GM21390 (cell line): ENCODE results near the gene CAMKK1.

Source experiments
- ATAC-seq: cut with Tn5 transposase; IDR thresholded peaks from one replicate; pipeline ENCODE4 v1.9.1; 2021; ENCODE audit not compliant: unreplicated experiment

Gene CAMKK1

GRCh38 chr17:3918372-3919122 is 25.7 kb upstream of the CAMKK1 start:
- no peak for ATAC-seq

GRCh38 chr17:3917391-3917931 is 24.6 kb upstream of the CAMKK1 start:
- no peak for ATAC-seq

GRCh38 chr17:3916825-3917224 is 24.0 kb upstream of the CAMKK1 start:
- no peak for ATAC-seq

GRCh38 chr17:3915995-3916696 is 23.3 kb upstream of the CAMKK1 start, which contains the start of gene P2RX1:
Gene P2RX1, minus strand, starts transcription at chr17:3916465. Its CDS starts 240 bp downstream, at chr17:3916225.
- no peak for ATAC-seq

GRCh38 chr17:3915581-3915994 is 22.7 kb upstream of the CAMKK1 start:
- ATAC-seq: no peak

- peak; percentile 46 for ATAC-seq
Observed at GRCh38 chr17:3914312-3914670, 21.4 kb upstream of the CAMKK1 start.

GRCh38 chr17:3913531-3914311 is 20.9 kb upstream of the CAMKK1 start:
- ATAC-seq: peak; percentile 39

- no peak for ATAC-seq
Observed at GRCh38 chr17:3912827-3913226, 20.0 kb upstream of the CAMKK1 start.

GRCh38 chr17:3911271-3912053 is 18.6 kb upstream of the CAMKK1 start:
- ATAC-seq: peak; percentile 68

- ATAC-seq: no peak
Observed at GRCh38 chr17:3910420-3911270, 17.8 kb upstream of the CAMKK1 start.

- ATAC-seq: no peak
Observed at GRCh38 chr17:3909257-3909656, 16.4 kb upstream of the CAMKK1 start.

- ATAC-seq: no peak
Observed at GRCh38 chr17:3907483-3908216, 14.8 kb upstream of the CAMKK1 start.

GRCh38 chr17:3906881-3907280 is 14.0 kb upstream of the CAMKK1 start:
- ATAC-seq: no peak

GRCh38 chr17:3905017-3905520 is 12.2 kb upstream of the CAMKK1 start:
- ATAC-seq: no peak

GRCh38 chr17:3904501-3904900 is 11.6 kb upstream of the CAMKK1 start:
- ATAC-seq: no peak

GRCh38 chr17:3903881-3904290 is 11.0 kb upstream of the CAMKK1 start:
- no peak for ATAC-seq

- ATAC-seq: no peak
Observed at GRCh38 chr17:3903051-3903825, 10.4 kb upstream of the CAMKK1 start.

- ATAC-seq: no peak
Observed at GRCh38 chr17:3900646-3901045, 7.8 kb upstream of the CAMKK1 start.
